Endodermal cell (in vitro differentiated cells): Measurements from ENCODE around the gene RASAL2. TPM values are rescaled to one million over a fixed set of nuclear protein-coding genes. Genes with fewer than 3 reads are reported as not detected.

Experiments used
- DNase-seq: peaks from one replicate; pipeline ENCODE4 v3.0.0-alpha.2; 2017
- H3K27ac ChIP-seq: 2 replicates; pipeline ENCODE4 v1.5.1; 2013; ENCODE audit warnings: mild to moderate bottlenecking, low read depth, low read length, moderate library complexity
- H3K27me3 ChIP-seq: 2 replicates; pipeline ENCODE4 v1.6.1; 2013; ENCODE audit warnings: mild to moderate bottlenecking, low read length, moderate library complexity; ENCODE audit not compliant: insufficient read depth, control insufficient read depth, poor library complexity, severe bottlenecking
- H3K36me3 ChIP-seq: 2 replicates; pipeline ENCODE4 v1.7.0; 2013; ENCODE audit warnings: mild to moderate bottlenecking, low read length, moderate library complexity; ENCODE audit not compliant: control insufficient read depth, insufficient read depth
- H3K4me1 ChIP-seq: one replicate; pipeline ENCODE4 v1.7.0; 2013; ENCODE audit warnings: low read length; ENCODE audit not compliant: control insufficient read depth, insufficient read depth
- H3K4me3 ChIP-seq: 2 replicates; pipeline ENCODE4 v1.5.1; 2013; ENCODE audit warnings: mild to moderate bottlenecking, low read length, moderate library complexity
- H3K9ac ChIP-seq: 2 replicates; pipeline ENCODE4 v1.6.1; 2013; ENCODE audit warnings: mild to moderate bottlenecking, low read length, moderate library complexity; ENCODE audit not compliant: poor library complexity, severe bottlenecking; ENCODE audit errors: extremely low read depth
- H3K9me3 ChIP-seq: 2 replicates; pipeline ENCODE4 v1.6.1; 2013; ENCODE audit warnings: mild to moderate bottlenecking, low read length, moderate library complexity; ENCODE audit not compliant: control insufficient read depth
- H3K27ac Mint-ChIP-seq: 2 replicates; pipeline ENCODE4 v1.8.0; 2020; ENCODE audit warnings: mixed read lengths
- H3K27me3 Mint-ChIP-seq: 2 replicates; pipeline ENCODE4 v1.8.0; 2021; ENCODE audit warnings: mild to moderate bottlenecking, mixed read lengths; ENCODE audit not compliant: insufficient read depth
- H3K36me3 Mint-ChIP-seq: 2 replicates; pipeline ENCODE4 v1.8.0; 2020; ENCODE audit warnings: low read depth, mixed read lengths
- H3K4me1 Mint-ChIP-seq: 2 replicates; pipeline ENCODE4 v1.8.0; 2020; ENCODE audit warnings: mixed read lengths
- H3K4me3 Mint-ChIP-seq: 2 replicates; pipeline ENCODE4 v1.8.0; 2020; ENCODE audit warnings: mild to moderate bottlenecking, moderate library complexity, mixed read lengths
- H3K9me3 Mint-ChIP-seq: 2 replicates; pipeline ENCODE4 v1.8.0; 2020; ENCODE audit warnings: mild to moderate bottlenecking, mixed read lengths
- CTCF ChIP-seq: fragments of 200-600 bp; sonication (generic); conservative IDR thresholded peaks from 2 replicates; pipeline ENCODE4 v1.5.0; 2021; ENCODE audit warnings: antibody characterized with exemption, mild to moderate bottlenecking
- WGBS, 2 experiments: methylation state at CpG; one replicate each; pipeline versions ENCODE4 v1.1.5 to v1.1.7; 2013; ENCODE audit warnings: missing lambda C conversion rate in 2 of 2, mixed read lengths in 1 of 2; ENCODE audit not compliant: insufficient coverage in 1 of 2, insufficient read length in 1 of 2; 5-methylcytosine and 5-hydroxymethylcytosine counted together
- total RNA-seq, 2 donors: library from RNA; stranded (reverse); fragmentation: NEBNext Ultra II Directional in 1 of 2; extraction: Animal tissue kit (Norgen Biotek cat#: 25700) in 1 of 2; gene quantifications; 2 replicates in 1 of 2; 3 replicates in 1 of 2; pipeline ENCODE4 v1.2.1, GENCODE V29; 2021

RASAL2 gene
- total RNA-seq, 2 donors from 2014 or later: 21.8 to 22.1 TPM

GRCh38 chr1:178532392-178532791, 438.5 kb downstream of the RASAL2 start:
- no peaks in the 10 kb centered on the region for H3K36me3 ChIP-seq
- H3K9me3 Mint-ChIP-seq: no peaks in the 10 kb centered on the region
- peak; percentile 94 for TF ChIP-seq CTCF
- H3K27me3 ChIP-seq: no peaks in the 10 kb centered on the region
- WGBS, 2 experiments: 23% methylated on average over 13 of the region's 13 CpGs
- H3K36me3 Mint-ChIP-seq: no peaks in the 10 kb centered on the region
- H3K4me1 ChIP-seq: peaks cover 8% of the 10 kb centered on the region
- peaks cover 10% of the 10 kb centered on the region for H3K4me1 Mint-ChIP-seq
- H3K27me3 Mint-ChIP-seq: no peaks in the 10 kb centered on the region
- no peak overlapping the region for H3K9ac ChIP-seq
- H3K9me3 ChIP-seq: no peaks in the 10 kb centered on the region
- peak; percentile 95 for DNase-seq
- H3K27ac ChIP-seq: no peak overlapping the region
- H3K4me3 Mint-ChIP-seq: no peak overlapping the region
- no peak overlapping the region for H3K4me3 ChIP-seq
- H3K27ac Mint-ChIP-seq: no peak overlapping the region

GRCh38 chr1:178533121-178533946, 439.4 kb downstream of the RASAL2 start:
- Histone ChIP-seq H3K9me3 (no peaks in the 10 kb centered on the region), H3K36me3 (no peaks in the 10 kb centered on the region), H3K4me1 (peaks cover 10% of the 10 kb centered on the region), H3K4me3 (no peak overlapping the region), H3K27me3 (no peaks in the 10 kb centered on the region), H3K27ac (no peak overlapping the region), H3K9ac (no peak overlapping the region)
- Mint-ChIP-seq H3K4me3 (no peak overlapping the region), H3K27ac (no peak overlapping the region), H3K4me1 (peaks cover 16% of the 10 kb centered on the region), H3K9me3 (no peaks in the 10 kb centered on the region), H3K27me3 (peaks cover 2% of the 10 kb centered on the region), H3K36me3 (no peaks in the 10 kb centered on the region)
- DNase-seq: peak; percentile 14
- no peak for TF ChIP-seq CTCF
- WGBS, 2 experiments: 92 to 93% methylated on average over 6 to 9 of the region's 9 CpGs

Other genes with a start within 250 kb of the RASAL2 start
- 1 to 10 TPM in 1 of 2 donors, under 1 TPM in 1; 0.90 to 1.7 TPM for gene SEC16B, start 124.0 kb upstream of the RASAL2 start, total RNA-seq